Spleen (tissue), 7 donors: ENCODE measurements around the gene EMC9.

ENCODE experiments used
- CTCF ChIP-seq, 11 experiments: fragments of 200-600 bp in 7 of 11; fragments of 450-650 bp in 4 of 11; sonication (generic) in 4 of 11; IDR thresholded peaks in 8 of 11; conservative IDR thresholded peaks in 3 of 11; 1 replicate in 7 of 11; 2 replicates in 4 of 11; pipeline versions ENCODE4 v1.4.0 to v1.8.0; 2016 to 2021; ENCODE audit warnings: antibody characterized with exemption in 11 of 11, inconsistent platforms in 4 of 11, mild to moderate bottlenecking in 1 of 11
- POLR2A ChIP-seq, 3 donors: fragments of 450-650 bp; IDR thresholded peaks; one replicate each; pipeline ENCODE4 v1.5.1; 2017; ENCODE audit warnings: antibody characterized with exemption in 3 of 3, mild to moderate bottlenecking in 1 of 3
- donor health status: DM: no; HTN: no; CAD: no; lungs with moderate emphysema.
- donor health status: DM: no; HTN: no; CAD: no.
- donor health status: DM: no; HTN: no; CAD: no.

DNA sequence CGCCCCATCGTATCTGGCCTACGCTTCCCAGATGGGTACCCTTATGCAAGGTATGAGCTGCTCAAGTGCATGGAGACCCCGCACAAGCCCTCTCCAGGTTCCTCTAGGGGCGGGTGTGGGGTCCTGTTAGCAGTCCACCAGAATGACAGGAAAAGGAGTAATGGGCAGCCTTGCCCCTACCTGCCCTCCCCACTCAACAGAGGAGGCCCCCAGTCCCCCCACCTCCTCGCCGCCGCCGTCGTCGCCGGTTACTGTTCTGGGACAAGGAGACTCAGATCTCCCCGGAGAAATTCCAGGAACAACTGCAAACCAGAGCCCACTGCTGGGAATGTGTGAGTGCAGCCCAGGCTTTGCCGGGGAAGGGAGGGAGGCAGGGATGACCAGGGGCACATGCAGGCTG is 36.5 kb upstream of the EMC9 start:
- TF ChIP-seq CTCF (IDR thresholded peaks at IDR 0.05 in 8 of 11, conservative IDR thresholded peaks at IDR 0.05 in 3 of 11) (no peak), POLR2A (IDR thresholded peaks at IDR 0.05) (no peak)
